ENCODE results near the gene STX18. TPM values are rescaled to one million over a fixed set of nuclear protein-coding genes. Genes with fewer than 3 reads are reported as not detected.

Gene STX18
- total and polyA plus RNA-seq, 2 donors (not counting 3 experiments of a cell fraction or from before 2014, with no cell fraction given): 30.7 to 31.2 TPM

DNA sequence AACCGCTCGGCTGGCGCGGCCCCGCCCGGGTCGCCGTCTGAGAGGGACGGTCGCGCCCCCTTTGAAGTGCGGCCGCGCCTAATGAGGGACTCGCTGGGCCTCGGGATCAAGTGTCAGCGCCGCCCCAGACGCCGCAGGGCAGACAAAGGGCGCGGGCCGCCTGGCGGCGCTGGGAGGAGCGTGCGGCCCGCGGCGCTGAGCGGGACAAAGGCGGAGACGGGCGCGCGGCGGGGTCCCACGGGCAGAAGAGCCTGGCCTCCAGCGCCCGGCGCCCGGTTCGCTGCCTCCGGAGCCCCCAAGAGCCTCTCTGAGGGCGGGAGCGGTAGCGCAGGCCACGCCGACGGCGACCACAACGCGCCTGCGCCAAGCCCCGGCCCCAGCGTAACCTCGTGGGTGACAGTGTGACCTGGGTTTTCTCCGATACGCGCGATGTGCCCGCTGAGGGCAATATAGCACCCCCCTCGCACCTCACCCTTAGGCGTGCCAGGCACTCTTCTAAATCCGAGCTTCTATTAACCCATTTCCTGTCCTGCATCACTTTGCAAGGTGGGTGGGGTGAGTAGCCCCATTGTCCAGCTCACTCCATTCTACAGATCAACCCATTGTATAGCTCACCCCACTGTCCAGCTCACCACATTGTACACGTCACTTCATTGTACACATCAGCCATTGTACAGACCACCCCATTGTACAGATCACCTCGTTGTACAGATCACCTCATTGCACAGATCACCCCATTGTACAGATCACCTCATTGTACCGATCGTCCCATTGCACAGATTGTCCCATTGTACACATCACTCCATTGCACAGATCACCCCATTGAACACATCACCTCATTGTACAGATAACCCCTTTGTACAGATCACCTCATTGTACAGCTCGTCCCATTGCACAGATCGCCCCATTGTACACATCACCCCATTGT is 33.7 kb upstream of the STX18 start:
- H3K4me3 ChIP-seq (replicated peaks in 1 of 3; ENCODE audit: insufficient read depth in 1 of 3, low read depth in 1 of 3, low read length in 3 of 3): peak overlapping the region; percentile 39 to 63 (median 50)
- intact Hi-C loops (cut with micrococcal nuclease): loop anchor here (1.0 to 10.0 kb wide), 4 partner anchors 33 to 279 kb away; partner anchors contain the start of genes MSX1 and STX18
- POLR2A ChIA-PET: no interaction called here

More for the DNA sequence above, 33.7 kb upstream of the STX18 start:
- Histone ChIP-seq H3K9me3 (replicated peaks; ENCODE audit: control insufficient read depth, insufficient read depth, low read length) (no peaks in the 10 kb centered on the region), H3K79me2 (ENCODE audit: control insufficient read depth, insufficient read depth, low read length) (no peaks in the 10 kb centered on the region), H3K9me1 (replicated peaks; ENCODE audit: control insufficient read depth, extremely low read depth, insufficient read depth, low read length) (no peaks in the 10 kb centered on the region), H3K36me3 (ENCODE audit: control insufficient read depth in 2 of 2, extremely low read depth in 1 of 2, insufficient read depth in 2 of 2, low read length in 2 of 2) (no peaks in the 10 kb centered on the region), H3K4me2 (ENCODE audit: insufficient read depth, low read length) (peak overlapping the region; percentile 63), H3K9ac (replicated peaks; ENCODE audit: extremely low read depth, insufficient read depth, low read length) (peak overlapping the region; percentile 94), H3K4me1 (ENCODE audit: control insufficient read depth, extremely low read depth, insufficient read depth, low read length) (peaks cover 5% of the 10 kb centered on the region), H4K20me1 (replicated peaks; ENCODE audit: control insufficient read depth, extremely low read depth, insufficient read depth, low read length) (no peaks in the 10 kb centered on the region), H3K27me3 (ENCODE audit: control insufficient read depth in 2 of 2, insufficient read depth in 2 of 2, low read length in 2 of 2) (no peaks in the 10 kb centered on the region), H2AFZ (ENCODE audit: low read depth, low read length) (peak overlapping the region; percentile 95), H3K27ac (ENCODE audit: insufficient read depth, low read depth, low read length) (peak overlapping the region; percentile 62)
- peak; percentile 68 for FAIRE-seq
- DNase-seq (ENCODE audit: low read depth, low spot score): peak; percentile 64
- dilution Hi-C loops (cut with MboI; ENCODE audit: extremely low pct_ligation_motif_present, low sequenced_read_pairs): no loop called here
- BruUV-seq (replicated peaks): no TSS peak
- CTCF ChIA-PET: interaction anchor here (0.7 to 3.1 kb wide), 12 partner anchors 9 to 93 kb away, joined by 3 to 15 read pairs (median 4); partner anchors contain the start of gene STX18
- no peak for TF ChIP-seq GATA2 (IDR thresholded peaks at IDR 0.05; ENCODE audit: insufficient read depth, insufficient read length, low read depth, low read length)
- TF ChIP-seq, protein P1, sequence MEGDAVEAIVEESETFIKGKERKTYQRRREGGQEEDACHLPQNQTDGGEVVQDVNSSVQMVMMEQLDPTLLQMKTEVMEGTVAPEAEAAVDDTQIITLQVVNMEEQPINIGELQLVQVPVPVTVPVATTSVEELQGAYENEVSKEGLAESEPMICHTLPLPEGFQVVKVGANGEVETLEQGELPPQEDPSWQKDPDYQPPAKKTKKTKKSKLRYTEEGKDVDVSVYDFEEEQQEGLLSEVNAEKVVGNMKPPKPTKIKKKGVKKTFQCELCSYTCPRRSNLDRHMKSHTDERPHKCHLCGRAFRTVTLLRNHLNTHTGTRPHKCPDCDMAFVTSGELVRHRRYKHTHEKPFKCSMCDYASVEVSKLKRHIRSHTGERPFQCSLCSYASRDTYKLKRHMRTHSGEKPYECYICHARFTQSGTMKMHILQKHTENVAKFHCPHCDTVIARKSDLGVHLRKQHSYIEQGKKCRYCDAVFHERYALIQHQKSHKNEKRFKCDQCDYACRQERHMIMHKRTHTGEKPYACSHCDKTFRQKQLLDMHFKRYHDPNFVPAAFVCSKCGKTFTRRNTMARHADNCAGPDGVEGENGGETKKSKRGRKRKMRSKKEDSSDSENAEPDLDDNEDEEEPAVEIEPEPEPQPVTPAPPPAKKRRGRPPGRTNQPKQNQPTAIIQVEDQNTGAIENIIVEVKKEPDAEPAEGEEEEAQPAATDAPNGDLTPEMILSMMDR (IDR thresholded peaks at IDR 0.05; ENCODE audit: extremely low read depth in 1 of 2, insufficient read depth in 1 of 2, low read depth in 1 of 2, low read length in 2 of 2): peak in 1 of 2 donors; percentile 51
- TF ChIP-seq EZH2 (IDR thresholded peaks at IDR 0.05; ENCODE audit: borderline replicate concordance, low read depth, low read length, severe bottlenecking): no peak
- no peak for TF ChIP-seq JUN (IDR thresholded peaks at IDR 0.05; ENCODE audit: borderline replicate concordance, insufficient read depth, insufficient read length, low read depth)
- TF ChIP-seq POLR2A (IDR thresholded peaks at IDR 0.05; ENCODE audit: low read depth, low read length): peak; percentile 58
- no peak for TF ChIP-seq FOS (IDR thresholded peaks at IDR 0.05; ENCODE audit: borderline replicate concordance, insufficient read depth, low read length)
- TF ChIP-seq POLR2AphosphoS5 (IDR thresholded peaks at IDR 0.05; ENCODE audit: insufficient read depth, low read depth, low read length): peak; percentile 59
- TF ChIP-seq MYC (IDR thresholded peaks at IDR 0.05; ENCODE audit: low read depth, low read length): no peak
- TF ChIP-seq, protein P2, sequence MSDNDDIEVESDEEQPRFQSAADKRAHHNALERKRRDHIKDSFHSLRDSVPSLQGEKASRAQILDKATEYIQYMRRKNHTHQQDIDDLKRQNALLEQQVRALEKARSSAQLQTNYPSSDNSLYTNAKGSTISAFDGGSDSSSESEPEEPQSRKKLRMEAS (IDR thresholded peaks at IDR 0.05; ENCODE audit: insufficient read depth, insufficient read length): no peak
